Hair follicular keratinocyte (primary cell): ENCODE data around the gene PNRC1. TPM values are rescaled to one million over a fixed set of nuclear protein-coding genes. Genes with fewer than 3 reads are reported as not detected.

Experiments
- total RNA-seq: library from RNA; depleted of rRNA; stranded (reverse); fragments of >200 nt; gene quantifications from 2 replicates; pipeline ENCODE4 v1.2.3, GENCODE V29; 2015

Gene PNRC1
- total RNA-seq, result 25.0 and 54.0 TPM in 2 replicates

DNA sequence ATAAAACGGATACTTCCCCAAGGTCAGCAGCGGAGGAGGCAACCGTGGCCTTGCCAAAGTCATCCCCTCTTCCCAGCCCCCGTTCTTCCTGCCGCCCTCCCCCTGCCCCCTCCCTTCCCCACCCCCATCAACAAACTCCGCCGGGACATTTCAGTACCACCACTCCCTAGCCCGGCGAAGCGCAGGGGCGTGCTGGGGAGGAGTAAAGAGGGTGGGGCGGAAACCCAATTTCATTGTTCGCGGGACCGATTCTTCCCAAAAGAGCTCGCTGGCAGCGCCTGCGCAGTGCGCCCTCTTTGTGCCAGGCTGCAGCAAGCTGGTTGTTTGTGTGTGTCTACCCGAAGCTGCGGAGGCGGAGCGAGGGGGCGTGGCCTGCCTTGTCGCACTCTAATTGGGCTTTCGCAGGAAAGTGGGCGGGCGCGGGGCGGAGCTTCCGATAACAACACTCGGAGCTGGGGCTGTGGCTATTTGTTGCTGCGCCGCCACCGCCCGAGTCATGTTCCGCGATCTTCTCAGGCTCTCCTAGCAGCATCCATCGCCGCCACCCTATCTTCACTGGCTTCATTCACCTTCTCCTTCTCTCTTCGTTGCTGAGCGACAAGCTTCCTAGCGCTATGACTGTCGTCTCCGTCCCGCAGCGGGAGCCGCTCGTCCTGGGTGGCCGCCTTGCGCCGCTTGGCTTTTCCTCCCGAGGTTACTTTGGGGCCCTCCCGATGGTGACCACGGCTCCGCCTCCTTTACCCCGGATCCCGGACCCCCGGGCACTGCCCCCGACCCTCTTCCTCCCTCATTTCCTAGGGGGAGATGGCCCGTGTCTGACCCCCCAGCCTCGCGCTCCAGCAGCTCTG, at the start of gene PNRC1:
PNRC1 (plus strand) TSS at position 471 of the 848 bp plus-strand sequence; CDS start at position 615, 144 bp downstream.

DNA sequence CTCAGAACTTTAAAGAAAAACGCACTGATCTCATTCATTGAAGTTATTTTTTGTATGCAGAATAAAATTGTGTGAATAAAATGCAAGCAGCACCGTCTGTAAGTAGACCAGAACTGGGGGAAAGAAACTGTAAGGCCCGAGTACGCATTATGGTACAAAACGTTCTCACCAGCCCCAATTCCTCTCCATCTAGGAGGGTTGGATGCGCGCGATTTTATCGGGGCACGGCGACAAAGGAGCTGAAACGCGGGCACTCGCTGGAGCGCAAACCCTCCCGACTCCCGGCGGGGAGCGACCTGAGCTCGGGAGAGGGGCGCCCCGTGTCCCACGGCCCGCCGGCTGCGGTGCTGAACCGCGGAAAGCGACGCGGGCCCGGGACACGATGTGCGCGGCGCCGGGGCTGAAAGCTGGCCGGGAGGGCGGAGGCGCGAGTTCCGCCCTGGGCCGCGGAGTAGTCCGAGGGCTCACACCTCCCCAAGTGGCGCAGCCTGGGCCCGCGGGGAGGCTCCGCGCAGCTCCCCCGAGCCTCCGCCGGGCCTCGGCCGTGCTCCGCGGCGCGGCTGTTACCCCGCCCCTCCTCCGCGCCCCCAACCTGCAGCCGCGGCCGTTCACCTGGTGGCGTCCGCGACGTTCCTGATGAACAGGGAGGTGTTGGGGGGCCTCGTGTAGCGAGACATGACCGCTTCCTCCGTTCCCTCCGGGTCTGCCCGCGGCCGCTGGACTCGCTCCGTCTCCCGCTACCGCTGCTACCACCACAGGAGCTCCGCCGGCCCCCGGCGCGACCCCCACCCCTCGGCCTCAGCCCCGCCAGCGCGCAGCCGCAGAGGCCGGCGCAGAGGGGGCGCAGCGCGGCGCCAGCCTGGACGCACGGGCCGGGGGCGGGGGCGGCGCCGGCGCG, 36.9 kb downstream of the PNRC1 start, which contains the start of gene SRSF12:
SRSF12 (minus strand) TSS at position 861 of the 898 bp plus-strand sequence; CDS start at position 677, 184 bp downstream.

Other genes starting within 250 kb of the PNRC1 start
- 13.8 and 14.5 TPM in 2 replicates for gene RNGTT, start 117.1 kb upstream of the PNRC1 start, total RNA-seq
- gene SRSF12, start 37.3 kb downstream of the PNRC1 start, total RNA-seq, result 0.19 and 1.1 TPM in 2 replicates
- gene PM20D2, start 65.3 kb downstream of the PNRC1 start, total RNA-seq, result 6.5 and 12.0 TPM in 2 replicates
- not detected in 2 replicates for gene GABRR1, start 136.6 kb downstream of the PNRC1 start, total RNA-seq
- gene GABRR2, start 234.5 kb downstream of the PNRC1 start, total RNA-seq, result not detected in 2 replicates